Panc1 (cell line): Measurements from ENCODE around the gene BCL2.

Experiments used
- POLR2AphosphoS5 ChIP-seq: IDR thresholded peaks from 2 replicates; pipeline ENCODE4 v1.6.1; 2012; ENCODE audit warnings: mild to moderate bottlenecking, low read depth, low read length, moderate library complexity
- TF ChIP-seq, protein P1 (sequence below): fragments of 450-650 bp; IDR thresholded peaks from 2 replicates; pipeline ENCODE4 v1.5.1; 2017; ENCODE audit warnings: mild to moderate bottlenecking
- TF ChIP-seq, protein P2 (sequence below), 2 experiments: IDR thresholded peaks; 2 replicates each; pipeline ENCODE4 v1.6.1; 2011 to 2012; ENCODE audit warnings: low read depth in 2 of 2, control low read depth in 1 of 2, low read length in 1 of 2, mild to moderate bottlenecking in 1 of 2, moderate library complexity in 1 of 2; ENCODE audit not compliant: insufficient read depth in 1 of 2

DNA sequence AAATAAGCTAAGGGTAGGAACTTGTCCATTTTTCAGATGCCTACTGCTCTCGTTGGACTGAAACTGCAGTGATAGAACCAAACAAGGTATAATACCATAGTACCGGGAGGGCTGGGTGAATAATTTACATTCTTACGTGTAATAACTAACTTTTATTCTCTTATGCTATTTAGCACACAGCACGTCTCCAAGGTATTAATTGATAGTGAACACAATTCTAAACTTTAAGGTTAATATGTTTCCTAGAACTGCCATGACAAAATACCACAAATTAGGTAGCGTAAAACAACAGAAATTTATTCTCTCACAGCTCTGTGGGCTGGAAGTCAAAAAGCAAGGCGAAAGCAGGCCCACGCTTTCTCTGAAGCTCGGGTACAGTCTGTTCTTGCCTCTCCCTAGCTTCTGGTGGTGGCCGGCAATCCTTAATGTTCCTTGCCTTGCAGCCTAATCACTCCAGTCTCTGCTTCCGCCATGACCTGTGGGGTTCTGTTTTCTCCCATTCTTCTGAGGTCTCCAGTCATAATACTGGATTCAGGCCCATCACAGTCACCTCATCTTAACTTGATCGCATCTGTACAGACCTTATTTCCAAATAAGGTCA lies 5.6 kb upstream of the BCL2 start:
- TF ChIP-seq, protein P1, sequence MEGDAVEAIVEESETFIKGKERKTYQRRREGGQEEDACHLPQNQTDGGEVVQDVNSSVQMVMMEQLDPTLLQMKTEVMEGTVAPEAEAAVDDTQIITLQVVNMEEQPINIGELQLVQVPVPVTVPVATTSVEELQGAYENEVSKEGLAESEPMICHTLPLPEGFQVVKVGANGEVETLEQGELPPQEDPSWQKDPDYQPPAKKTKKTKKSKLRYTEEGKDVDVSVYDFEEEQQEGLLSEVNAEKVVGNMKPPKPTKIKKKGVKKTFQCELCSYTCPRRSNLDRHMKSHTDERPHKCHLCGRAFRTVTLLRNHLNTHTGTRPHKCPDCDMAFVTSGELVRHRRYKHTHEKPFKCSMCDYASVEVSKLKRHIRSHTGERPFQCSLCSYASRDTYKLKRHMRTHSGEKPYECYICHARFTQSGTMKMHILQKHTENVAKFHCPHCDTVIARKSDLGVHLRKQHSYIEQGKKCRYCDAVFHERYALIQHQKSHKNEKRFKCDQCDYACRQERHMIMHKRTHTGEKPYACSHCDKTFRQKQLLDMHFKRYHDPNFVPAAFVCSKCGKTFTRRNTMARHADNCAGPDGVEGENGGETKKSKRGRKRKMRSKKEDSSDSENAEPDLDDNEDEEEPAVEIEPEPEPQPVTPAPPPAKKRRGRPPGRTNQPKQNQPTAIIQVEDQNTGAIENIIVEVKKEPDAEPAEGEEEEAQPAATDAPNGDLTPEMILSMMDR, result no peak
- no peak for TF ChIP-seq POLR2AphosphoS5
- TF ChIP-seq, protein P2, sequence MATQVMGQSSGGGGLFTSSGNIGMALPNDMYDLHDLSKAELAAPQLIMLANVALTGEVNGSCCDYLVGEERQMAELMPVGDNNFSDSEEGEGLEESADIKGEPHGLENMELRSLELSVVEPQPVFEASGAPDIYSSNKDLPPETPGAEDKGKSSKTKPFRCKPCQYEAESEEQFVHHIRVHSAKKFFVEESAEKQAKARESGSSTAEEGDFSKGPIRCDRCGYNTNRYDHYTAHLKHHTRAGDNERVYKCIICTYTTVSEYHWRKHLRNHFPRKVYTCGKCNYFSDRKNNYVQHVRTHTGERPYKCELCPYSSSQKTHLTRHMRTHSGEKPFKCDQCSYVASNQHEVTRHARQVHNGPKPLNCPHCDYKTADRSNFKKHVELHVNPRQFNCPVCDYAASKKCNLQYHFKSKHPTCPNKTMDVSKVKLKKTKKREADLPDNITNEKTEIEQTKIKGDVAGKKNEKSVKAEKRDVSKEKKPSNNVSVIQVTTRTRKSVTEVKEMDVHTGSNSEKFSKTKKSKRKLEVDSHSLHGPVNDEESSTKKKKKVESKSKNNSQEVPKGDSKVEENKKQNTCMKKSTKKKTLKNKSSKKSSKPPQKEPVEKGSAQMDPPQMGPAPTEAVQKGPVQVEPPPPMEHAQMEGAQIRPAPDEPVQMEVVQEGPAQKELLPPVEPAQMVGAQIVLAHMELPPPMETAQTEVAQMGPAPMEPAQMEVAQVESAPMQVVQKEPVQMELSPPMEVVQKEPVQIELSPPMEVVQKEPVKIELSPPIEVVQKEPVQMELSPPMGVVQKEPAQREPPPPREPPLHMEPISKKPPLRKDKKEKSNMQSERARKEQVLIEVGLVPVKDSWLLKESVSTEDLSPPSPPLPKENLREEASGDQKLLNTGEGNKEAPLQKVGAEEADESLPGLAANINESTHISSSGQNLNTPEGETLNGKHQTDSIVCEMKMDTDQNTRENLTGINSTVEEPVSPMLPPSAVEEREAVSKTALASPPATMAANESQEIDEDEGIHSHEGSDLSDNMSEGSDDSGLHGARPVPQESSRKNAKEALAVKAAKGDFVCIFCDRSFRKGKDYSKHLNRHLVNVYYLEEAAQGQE (IDR thresholded peaks at IDR 0.05; ENCODE audit: insufficient read depth in 1 of 2, low read depth in 2 of 2, low read length in 1 of 2), result no peak
